Panc1 (cell line): ENCODE results near the gene ZBTB46. TPM values are rescaled to one million over a fixed set of nuclear protein-coding genes. Genes with fewer than 3 reads are reported as not detected.

Source experiments
- ATAC-seq: fragments of 200-7000 bp; cut with Tn5 transposase; 2 replicates; pipeline ENCODE4 v1.9.1; 2020; ENCODE audit warnings: mild to moderate bottlenecking, moderate library complexity
- BruUV-seq: library from RNA; stranded (reverse); fragments of 400-500 nt; replicated peaks from 2 replicates; lab custom pipeline; 2021; lab: Mats Ljungman, UMichigan
- CTCF ChIA-PET: fragments of 300-600 bp; sonication (Branson Sonifier 250); formaldehyde crosslinking; loops from one replicate; lab custom pipeline; 2022; ENCODE audit warnings: antibody characterized with exemption; lab: Charles Lee
- POLR2A ChIA-PET: fragments of 300-600 bp; sonication (Branson Sonifier 250); formaldehyde crosslinking; loops from one replicate; lab custom pipeline; 2022; ENCODE audit warnings: antibody characterized with exemption; lab: Charles Lee
- DNase-seq: peaks from one replicate; pipeline ENCODE4 v3.0.0-alpha.2; 2010; ENCODE audit warnings: low read depth, low spot score
- H3K27ac ChIP-seq: 2 replicates; pipeline ENCODE4 v1.5.1; 2011; ENCODE audit warnings: mild to moderate bottlenecking, low read length, inconsistent platforms
- H3K27me3 ChIP-seq: fragments of 200-500 bp; sonication (Bioruptor generic); 2 replicates; pipeline ENCODE4 v1.6.0; 2014; ENCODE audit warnings: low read length, inconsistent platforms; ENCODE audit not compliant: control insufficient read depth, insufficient read depth
- H3K36me3 ChIP-seq: fragments of 200-500 bp; sonication (Bioruptor generic); 2 replicates; pipeline ENCODE4 v1.5.1; 2014; ENCODE audit warnings: inconsistent platforms, mild to moderate bottlenecking, low read length, moderate library complexity; ENCODE audit not compliant: control insufficient read depth, insufficient read depth
- H3K4me1 ChIP-seq: 2 replicates; pipeline ENCODE4 v1.5.1; 2011; ENCODE audit warnings: inconsistent platforms, mild to moderate bottlenecking, low read length, moderate library complexity; ENCODE audit not compliant: control insufficient read depth, insufficient read depth
- H3K4me3 ChIP-seq, 2 experiments: 2 replicates each; pipeline ENCODE4 v1.5.1; 2011 to 2012; ENCODE audit warnings: low read depth in 2 of 2, low read length in 2 of 2, mild to moderate bottlenecking in 2 of 2, inconsistent platforms in 1 of 2, moderate library complexity in 1 of 2
- H3K9me3 ChIP-seq: fragments of 200-500 bp; sonication (Bioruptor generic); 2 replicates; pipeline ENCODE4 v1.5.1; 2014; ENCODE audit warnings: low read depth, mild to moderate bottlenecking, inconsistent platforms, low read length, moderate library complexity; ENCODE audit not compliant: control insufficient read depth, insufficient read depth
- CTCF ChIP-seq: fragments of 450-650 bp; IDR thresholded peaks from 2 replicates; pipeline ENCODE4 v1.5.1; 2017; ENCODE audit warnings: mild to moderate bottlenecking
- POLR2AphosphoS5 ChIP-seq: IDR thresholded peaks from 2 replicates; pipeline ENCODE4 v1.6.1; 2012; ENCODE audit warnings: mild to moderate bottlenecking, low read depth, low read length, moderate library complexity
- REST ChIP-seq, 2 experiments: IDR thresholded peaks; 2 replicates each; pipeline ENCODE4 v1.6.1; 2011 to 2012; ENCODE audit warnings: low read depth in 2 of 2, control low read depth in 1 of 2, low read length in 1 of 2, mild to moderate bottlenecking in 1 of 2, moderate library complexity in 1 of 2; ENCODE audit not compliant: insufficient read depth in 1 of 2
- SIN3A ChIP-seq: IDR thresholded peaks from 2 replicates; pipeline ENCODE4 v1.6.1; 2012; ENCODE audit warnings: low read depth, mild to moderate bottlenecking, low read length, moderate library complexity, borderline replicate concordance; ENCODE audit not compliant: insufficient read depth
- TCF7L2 ChIP-seq: IDR thresholded peaks from 2 replicates; pipeline ENCODE4 v1.6.1; 2011; ENCODE audit warnings: mild to moderate bottlenecking, low read depth, low read length, inconsistent platforms
- in situ Hi-C: cut with HindIII; loops from 2 replicates; pipeline ENCODE4 v1.10.0; 2016; ENCODE audit warnings: low sequenced_read_pairs, low pct_unique_long_range_greater_than_20kb
- intact Hi-C: fragments of 100-400 bp; cut with micrococcal nuclease; formaldehyde crosslinking; loops from one replicate; pipeline ENCODE4 v1.10.0; 2022; ENCODE audit not compliant: unreplicated experiment
- total RNA-seq: library from RNA; stranded (reverse); gene quantifications from one replicate; pipeline ENCODE4 v1.2.1, GENCODE V29; 2021; ENCODE audit not compliant: unreplicated experiment

The ZBTB46 gene
- total RNA-seq, 1 experiment from 2014 or later, result 15.2 TPM

- TF ChIP-seq TCF7L2, result no peak
- 0 out of 2 replicates have a peak, but pooled peaks have one; percentile 19 for TF ChIP-seq SIN3A
- CTCF ChIA-PET, result interaction anchor here (0.8 kb wide), 1 partner anchor 128 kb away, joined by 3 read pairs; no protein-coding TSS in a partner anchor
- in situ Hi-C loops, result no loop called here
- BruUV-seq, result no TSS peak
- H3K4me3 ChIP-seq, result peak overlapping the region; percentile 76 to 90
- peak overlapping the region; percentile 91 for H3K27ac ChIP-seq
- H3K4me1 ChIP-seq, result peaks cover 28% of the 10 kb centered on the region
- H3K9me3 ChIP-seq, result no peaks in the 10 kb centered on the region
- no peaks in the 10 kb centered on the region for H3K27me3 ChIP-seq
- POLR2A ChIA-PET, result no interaction called here
- H3K36me3 ChIP-seq, result peaks cover 12% of the 10 kb centered on the region; the same call in 1 of the 2 replicates
- ATAC-seq (peak; percentile 57), DNase-seq (no peak)
- intact Hi-C loops, result no loop called here
Measured at GRCh38 chr20:63706852-63707557, 124.1 kb downstream of the ZBTB46 start.

- BruUV-seq, result TSS peak; percentile 83
- peaks cover 9% of the 10 kb centered on the region; the same call in 1 of the 2 replicates for H3K36me3 ChIP-seq
Measured at GRCh38 chr20:63706027-63706695, 124.9 kb downstream of the ZBTB46 start.

More at GRCh38 chr20:63706027-63706695, 124.9 kb downstream of the ZBTB46 start:
- H3K4me3 ChIP-seq, result peak overlapping the region; percentile 76 to 90
- in situ Hi-C loops, result no loop called here
- ChIA-PET CTCF (no interaction called here), POLR2A (interaction anchor here (0.6 kb wide), 1 partner anchor 171 kb away, joined by 7 read pairs; no protein-coding TSS in a partner anchor)
- intact Hi-C loops, result no loop called here
- no peaks in the 10 kb centered on the region for H3K27me3 ChIP-seq
- H3K27ac ChIP-seq, result peak overlapping the region; percentile 91
- ATAC-seq (no peak), DNase-seq (no peak)
- TF ChIP-seq CTCF (no peak), SIN3A (no peak), REST (IDR thresholded peaks at IDR 0.05; ENCODE audit: insufficient read depth in 1 of 2, low read depth in 2 of 2, low read length in 1 of 2) (no peak), POLR2AphosphoS5 (no peak), TCF7L2 (no peak)
- H3K4me1 ChIP-seq, result peaks cover 35% of the 10 kb centered on the region
- no peaks in the 10 kb centered on the region for H3K9me3 ChIP-seq
